DOHH2 (cell line): ENCODE data around the gene NOTO.
A peak's percentile ranks its signal among the peaks of the same experiment; 100 is the strongest.

ENCODE experiments used
- EZH2phosphoT487 ChIP-seq: fragments of 200-600 bp; sonication (generic); IDR thresholded peaks from 2 replicates; pipeline ENCODE4 v1.6.1; 2017; ENCODE audit warnings: borderline replicate concordance, mild to moderate bottlenecking, antibody characterized with exemption, low read length, moderate library complexity, mixed read lengths
- TF ChIP-seq, protein P1 (sequence below): fragments of 200-600 bp; sonication (generic); IDR thresholded peaks from one replicate; pipeline ENCODE4 v1.5.1; 2014; ENCODE audit warnings: antibody characterized with exemption, mild to moderate bottlenecking, low read depth, low read length; ENCODE audit not compliant: poor library complexity, severe bottlenecking

- TF ChIP-seq, protein P1, sequence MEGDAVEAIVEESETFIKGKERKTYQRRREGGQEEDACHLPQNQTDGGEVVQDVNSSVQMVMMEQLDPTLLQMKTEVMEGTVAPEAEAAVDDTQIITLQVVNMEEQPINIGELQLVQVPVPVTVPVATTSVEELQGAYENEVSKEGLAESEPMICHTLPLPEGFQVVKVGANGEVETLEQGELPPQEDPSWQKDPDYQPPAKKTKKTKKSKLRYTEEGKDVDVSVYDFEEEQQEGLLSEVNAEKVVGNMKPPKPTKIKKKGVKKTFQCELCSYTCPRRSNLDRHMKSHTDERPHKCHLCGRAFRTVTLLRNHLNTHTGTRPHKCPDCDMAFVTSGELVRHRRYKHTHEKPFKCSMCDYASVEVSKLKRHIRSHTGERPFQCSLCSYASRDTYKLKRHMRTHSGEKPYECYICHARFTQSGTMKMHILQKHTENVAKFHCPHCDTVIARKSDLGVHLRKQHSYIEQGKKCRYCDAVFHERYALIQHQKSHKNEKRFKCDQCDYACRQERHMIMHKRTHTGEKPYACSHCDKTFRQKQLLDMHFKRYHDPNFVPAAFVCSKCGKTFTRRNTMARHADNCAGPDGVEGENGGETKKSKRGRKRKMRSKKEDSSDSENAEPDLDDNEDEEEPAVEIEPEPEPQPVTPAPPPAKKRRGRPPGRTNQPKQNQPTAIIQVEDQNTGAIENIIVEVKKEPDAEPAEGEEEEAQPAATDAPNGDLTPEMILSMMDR = peak; percentile 54
- TF ChIP-seq EZH2phosphoT487 = no peak
Measured at GRCh38 chr2:73156539-73157124, 45.7 kb upstream of the NOTO start.
